Measurements from ENCODE around the gene NAALADL2. TPM values are rescaled to one million over a fixed set of nuclear protein-coding genes. Genes with fewer than 3 reads are reported as not detected.

The NAALADL2 gene
- total RNA-seq, 2 donors from 2014 or later: 8.5 to 24.3 TPM

DNA sequence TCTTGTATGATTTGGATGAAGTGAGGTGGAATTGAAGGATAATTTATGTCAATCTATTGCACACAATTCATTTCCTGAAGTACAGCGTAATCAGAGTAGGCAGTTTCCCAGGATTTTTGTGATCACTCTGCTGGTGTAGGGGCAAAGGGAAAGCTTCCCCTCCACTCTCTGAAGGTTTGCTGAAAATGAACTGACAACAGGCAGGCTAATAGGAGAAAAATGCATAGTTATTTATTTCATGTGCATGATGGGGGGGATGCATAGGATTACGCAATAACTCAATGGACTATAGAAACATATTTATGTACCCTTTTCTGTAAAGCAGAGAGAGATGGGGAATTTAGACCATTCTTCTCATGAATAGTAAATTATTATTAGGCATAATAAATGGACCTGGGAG, 872.9 kb downstream of the NAALADL2 start:
- DNase-seq: no peak
- Histone ChIP-seq H3K9me3 (no peaks in the 10 kb centered on the region), H3K27me3 (no peaks in the 10 kb centered on the region), H3K4me3 (no peak overlapping the region), H3K27ac (no peak overlapping the region), H3K9ac (ENCODE audit: low read depth in 2 of 2, low read length in 2 of 2) (no peak overlapping the region), H3K36me3 (no peaks in the 10 kb centered on the region), H3K4me1 (no peaks in the 10 kb centered on the region)
- TF ChIP-seq, protein P1, sequence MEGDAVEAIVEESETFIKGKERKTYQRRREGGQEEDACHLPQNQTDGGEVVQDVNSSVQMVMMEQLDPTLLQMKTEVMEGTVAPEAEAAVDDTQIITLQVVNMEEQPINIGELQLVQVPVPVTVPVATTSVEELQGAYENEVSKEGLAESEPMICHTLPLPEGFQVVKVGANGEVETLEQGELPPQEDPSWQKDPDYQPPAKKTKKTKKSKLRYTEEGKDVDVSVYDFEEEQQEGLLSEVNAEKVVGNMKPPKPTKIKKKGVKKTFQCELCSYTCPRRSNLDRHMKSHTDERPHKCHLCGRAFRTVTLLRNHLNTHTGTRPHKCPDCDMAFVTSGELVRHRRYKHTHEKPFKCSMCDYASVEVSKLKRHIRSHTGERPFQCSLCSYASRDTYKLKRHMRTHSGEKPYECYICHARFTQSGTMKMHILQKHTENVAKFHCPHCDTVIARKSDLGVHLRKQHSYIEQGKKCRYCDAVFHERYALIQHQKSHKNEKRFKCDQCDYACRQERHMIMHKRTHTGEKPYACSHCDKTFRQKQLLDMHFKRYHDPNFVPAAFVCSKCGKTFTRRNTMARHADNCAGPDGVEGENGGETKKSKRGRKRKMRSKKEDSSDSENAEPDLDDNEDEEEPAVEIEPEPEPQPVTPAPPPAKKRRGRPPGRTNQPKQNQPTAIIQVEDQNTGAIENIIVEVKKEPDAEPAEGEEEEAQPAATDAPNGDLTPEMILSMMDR (IDR thresholded peaks at IDR 0.05): no peak
- intact Hi-C loops (cut with DNase I): no loop called here

- intact Hi-C loops (cut with DNase I): no loop called here
- Histone ChIP-seq H3K4me3 (no peak overlapping the region), H3K36me3 (no peaks in the 10 kb centered on the region), H3K4me1 (no peaks in the 10 kb centered on the region), H3K9me3 (no peaks in the 10 kb centered on the region), H3K9ac (ENCODE audit: low read depth in 2 of 2, low read length in 2 of 2) (no peak overlapping the region), H3K27me3 (no peaks in the 10 kb centered on the region), H3K27ac (no peak overlapping the region)
- TF ChIP-seq, protein P1 (IDR thresholded peaks at IDR 0.05): no peak
- DNase-seq: no peak
Observed at GRCh38 chr3:175735866-175736265, 876.7 kb downstream of the NAALADL2 start.

DNA sequence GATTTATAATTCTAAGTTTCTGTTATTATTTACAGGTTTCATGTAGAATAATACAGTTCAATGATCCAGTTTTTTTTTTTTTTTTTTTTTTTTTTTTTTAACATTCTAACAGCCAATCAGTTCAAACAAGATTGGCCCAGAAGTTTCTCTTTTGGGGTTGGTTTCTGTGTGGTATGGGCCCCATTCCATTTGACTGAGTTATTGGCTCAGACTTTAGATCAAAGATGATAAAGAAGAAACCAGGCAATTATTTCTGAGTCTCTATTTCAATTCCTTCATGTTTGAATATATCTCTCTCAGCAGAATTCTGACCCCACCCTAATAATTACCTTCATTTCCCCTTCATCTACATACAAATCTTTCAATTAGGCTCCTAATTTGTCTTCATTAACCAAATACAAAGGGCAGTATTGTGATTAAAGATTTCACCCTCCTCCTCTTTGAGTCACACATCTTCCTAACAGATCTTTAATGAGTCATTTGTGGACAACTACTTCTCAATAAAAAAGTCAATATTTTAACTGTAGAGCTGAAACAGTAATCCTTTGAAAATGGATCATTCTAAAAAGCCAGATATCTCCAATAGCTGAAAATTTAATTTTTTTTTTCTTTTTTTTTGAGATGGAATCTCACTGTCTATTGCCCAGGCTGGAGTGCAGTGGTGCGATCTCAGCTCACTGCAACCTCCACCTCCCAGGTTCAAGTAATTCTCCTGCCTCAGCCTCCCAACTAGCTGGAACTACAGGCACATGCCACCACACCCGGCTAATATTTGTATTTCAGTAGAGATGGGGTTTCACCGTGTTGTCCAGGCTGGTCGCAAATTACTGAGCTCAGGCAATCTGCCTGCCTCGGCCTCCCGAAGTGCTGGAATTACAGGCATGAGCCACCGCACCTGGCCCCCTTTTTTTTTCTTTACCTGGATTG, 878.8 kb downstream of the NAALADL2 start:
- TF ChIP-seq, protein P1 (IDR thresholded peaks at IDR 0.05): no peak
- Histone ChIP-seq H3K36me3 (no peaks in the 10 kb centered on the region), H3K27me3 (no peaks in the 10 kb centered on the region), H3K9ac (ENCODE audit: low read depth in 2 of 2, low read length in 2 of 2) (no peak overlapping the region), H3K27ac (no peak overlapping the region), H3K4me3 (no peak overlapping the region), H3K9me3 (no peaks in the 10 kb centered on the region), H3K4me1 (no peaks in the 10 kb centered on the region)
- intact Hi-C loops (cut with DNase I): no loop called here
- no peak for DNase-seq

- Histone ChIP-seq H3K9ac (ENCODE audit: low read depth in 2 of 2, low read length in 2 of 2) (no peak overlapping the region), H3K9me3 (no peaks in the 10 kb centered on the region), H3K27ac (no peak overlapping the region), H3K36me3 (no peaks in the 10 kb centered on the region), H3K4me3 (no peak overlapping the region), H3K4me1 (no peaks in the 10 kb centered on the region), H3K27me3 (no peaks in the 10 kb centered on the region)
- intact Hi-C loops (cut with DNase I): no loop called here
- TF ChIP-seq, protein P1 (IDR thresholded peaks at IDR 0.05): no peak
- no peak for DNase-seq
Observed at GRCh38 chr3:175741951-175742350, 882.8 kb downstream of the NAALADL2 start.

DNA sequence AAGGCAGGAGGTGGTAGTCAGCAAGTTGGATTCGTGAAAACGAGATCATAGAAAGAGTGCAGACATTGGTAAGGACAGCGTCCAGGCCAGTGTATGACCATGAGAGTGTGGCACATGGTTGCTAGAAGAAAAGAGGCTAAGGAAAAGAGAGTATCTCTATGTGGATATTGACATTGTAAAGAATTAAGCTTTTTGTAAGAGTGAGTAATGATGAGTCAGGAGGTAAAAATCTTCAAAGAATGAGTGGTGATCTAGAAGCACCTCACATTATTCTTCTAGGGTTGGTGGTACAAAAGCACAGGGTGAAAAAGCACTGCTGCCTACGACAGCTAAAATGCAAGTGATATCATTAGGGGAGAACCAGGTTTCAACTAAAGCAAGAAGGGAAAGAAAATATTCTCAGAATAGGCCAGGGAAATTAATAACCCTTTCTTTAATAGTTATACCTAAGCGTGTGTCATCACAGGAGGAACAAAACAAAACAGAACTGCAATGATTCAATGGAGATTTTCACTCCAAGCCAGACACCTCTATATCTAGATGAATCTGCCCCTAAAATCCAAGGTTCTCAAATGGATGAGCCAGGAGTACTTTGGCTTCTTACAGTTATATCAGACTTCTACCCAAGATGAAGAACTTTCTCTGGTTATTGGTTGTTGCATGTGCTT, 884.7 kb downstream of the NAALADL2 start:
- DNase-seq: no peak
- H3K9me3 ChIP-seq: no peaks in the 10 kb centered on the region
- H3K4me3 ChIP-seq: no peak overlapping the region
- no peak overlapping the region for H3K9ac ChIP-seq (ENCODE audit: low read depth in 2 of 2, low read length in 2 of 2)
- H3K27ac ChIP-seq: no peak overlapping the region
- H3K27me3 ChIP-seq: no peaks in the 10 kb centered on the region
- no peaks in the 10 kb centered on the region for H3K4me1 ChIP-seq
- intact Hi-C loops (cut with DNase I): no loop called here
- H3K36me3 ChIP-seq: no peaks in the 10 kb centered on the region
- TF ChIP-seq, protein P1 (IDR thresholded peaks at IDR 0.05): no peak
